SK-N-SH treated with all-trans-retinoic acid at 6 μM for 48 hours (cell line): ENCODE results near the gene MRPS35.

Experiments
- ATAC-seq: fragments of 200-7000 bp; cut with Tn5 transposase; 3 replicates; pipeline ENCODE4 v1.9.1; 2020; ENCODE audit warnings: mild to moderate bottlenecking, moderate library complexity
- ARNTL ChIP-seq: fragments of 450-650 bp; formaldehyde crosslinking; IDR thresholded peaks from 2 replicates; pipeline ENCODE4 v1.5.0; 2020; ENCODE audit warnings: low read depth, mild to moderate bottlenecking, moderate library complexity, borderline replicate concordance
- BACH2 ChIP-seq: fragments of 250-450 bp; sonication (Bioruptor Pico); IDR thresholded peaks from 2 replicates; pipeline ENCODE4 v1.9.0; 2021; ENCODE audit warnings: mild to moderate bottlenecking, borderline replicate concordance
- CREB5 ChIP-seq: fragments of 250-450 bp; sonication (Bioruptor Pico); IDR thresholded peaks from 2 replicates; pipeline ENCODE4 v1.5.1; 2020; ENCODE audit warnings: low read depth, mild to moderate bottlenecking, moderate library complexity
- CSDC2 ChIP-seq: fragments of 250-450 bp; sonication (Bioruptor Pico); IDR thresholded peaks from 2 replicates; pipeline ENCODE4 v1.5.0; 2020; ENCODE audit warnings: mild to moderate bottlenecking, moderate library complexity
- CSRNP3 ChIP-seq: fragments of 250-450 bp; sonication (Bioruptor Pico); IDR thresholded peaks from 2 replicates; pipeline ENCODE4 v1.5.1; 2021; ENCODE audit warnings: mild to moderate bottlenecking, moderate library complexity
- ESRRG ChIP-seq: fragments of 250-450 bp; sonication (Bioruptor Pico); IDR thresholded peaks from 2 replicates; pipeline ENCODE4 v1.6.1; 2021; ENCODE audit warnings: mild to moderate bottlenecking
- GLIS3 ChIP-seq: fragments of 250-450 bp; sonication (Bioruptor Pico); IDR thresholded peaks from 2 replicates; pipeline ENCODE4 v1.5.0; 2020; ENCODE audit warnings: mild to moderate bottlenecking, moderate library complexity
- ISL1 ChIP-seq: fragments of 250-450 bp; sonication (Bioruptor Pico); IDR thresholded peaks from 2 replicates; pipeline ENCODE4 v2.1.2; 2022; ENCODE audit warnings: mild to moderate bottlenecking, moderate library complexity
- OSR1 ChIP-seq: fragments of 250-450 bp; sonication (Bioruptor Pico); IDR thresholded peaks from 2 replicates; pipeline ENCODE4 v1.8.0; 2022; ENCODE audit warnings: moderate library complexity, mild to moderate bottlenecking, inconsistent platforms
- PATZ1 ChIP-seq: fragments of 250-450 bp; sonication (Bioruptor Pico); IDR thresholded peaks from 2 replicates; pipeline ENCODE4 v1.8.0; 2020; ENCODE audit warnings: mild to moderate bottlenecking, moderate library complexity, borderline replicate concordance
- POU6F1 ChIP-seq: fragments of 250-450 bp; sonication (Bioruptor Pico); IDR thresholded peaks from 2 replicates; pipeline ENCODE4 v1.8.0; 2021; ENCODE audit warnings: low read depth, mild to moderate bottlenecking, moderate library complexity, borderline replicate concordance
- RARB ChIP-seq: fragments of 250-450 bp; sonication (Bioruptor Pico); IDR thresholded peaks from 2 replicates; pipeline ENCODE4 v1.8.0; 2021; ENCODE audit warnings: mild to moderate bottlenecking, moderate library complexity
- SNAI2 ChIP-seq: fragments of 250-450 bp; sonication (Bioruptor Pico); IDR thresholded peaks from 2 replicates; pipeline ENCODE4 v1.5.0; 2020; ENCODE audit warnings: mild to moderate bottlenecking, moderate library complexity
- TCF4 ChIP-seq: fragments of 250-450 bp; sonication (Bioruptor Pico); IDR thresholded peaks from 2 replicates; pipeline ENCODE4 v1.8.0; 2021; ENCODE audit warnings: mild to moderate bottlenecking, moderate library complexity, borderline replicate concordance
- TOX ChIP-seq: fragments of 250-450 bp; sonication (Bioruptor Pico); IDR thresholded peaks from 2 replicates; pipeline ENCODE4 v1.8.0; 2021; ENCODE audit warnings: mild to moderate bottlenecking, moderate library complexity, borderline replicate concordance
- TSHZ2 ChIP-seq: fragments of 250-450 bp; sonication (Bioruptor Pico); IDR thresholded peaks from 2 replicates; pipeline ENCODE4 v1.5.0; 2020; ENCODE audit warnings: mild to moderate bottlenecking, moderate library complexity
- ZFP30 ChIP-seq: fragments of 450-650 bp; formaldehyde crosslinking; IDR thresholded peaks from 2 replicates; pipeline ENCODE4 v1.5.0; 2022; ENCODE audit warnings: mild to moderate bottlenecking, moderate library complexity
- ZNF8 ChIP-seq: fragments of 450-650 bp; formaldehyde crosslinking; IDR thresholded peaks from 2 replicates; pipeline ENCODE4 v1.5.0; 2020; ENCODE audit warnings: mild to moderate bottlenecking, moderate library complexity

Gene MRPS35

GRCh38 chr12:27772328-27773049 is 61.9 kb downstream of the MRPS35 start:
- ATAC-seq: peak; percentile 33
- no peak for TF ChIP-seq CREB5 (CRISPR knock-in tag)
- TF ChIP-seq ZNF8: no peak
- TF ChIP-seq SNAI2 (CRISPR knock-in tag): no peak
- TF ChIP-seq PATZ1 (CRISPR knock-in tag): no peak
- no peak for TF ChIP-seq TOX (CRISPR knock-in tag)
- no peak for TF ChIP-seq CSDC2 (CRISPR knock-in tag)
- TF ChIP-seq CSRNP3 (CRISPR knock-in tag): no peak
- no peak for TF ChIP-seq TCF4 (CRISPR knock-in tag)
- TF ChIP-seq ARNTL (CRISPR knock-in tag): no peak
- no peak for TF ChIP-seq TSHZ2 (CRISPR knock-in tag)
- no peak for TF ChIP-seq ISL1 (CRISPR knock-in tag)

- TF ChIP-seq POU6F1 (CRISPR knock-in tag): no peak
- no peak for TF ChIP-seq TSHZ2 (CRISPR knock-in tag)
- TF ChIP-seq OSR1: no peak
- no peak for TF ChIP-seq ZFP30 (CRISPR knock-in tag)
- no peak for TF ChIP-seq BACH2 (CRISPR knock-in tag)
- no peak for TF ChIP-seq GLIS3 (CRISPR knock-in tag)
- TF ChIP-seq ZNF8: no peak
- no peak for TF ChIP-seq ESRRG (CRISPR knock-in tag)
- no peak for TF ChIP-seq PATZ1 (CRISPR knock-in tag)
- TF ChIP-seq RARB (CRISPR knock-in tag): no peak
- no peak for TF ChIP-seq CSDC2 (CRISPR knock-in tag)
- TF ChIP-seq ISL1 (CRISPR knock-in tag): no peak
- no peak for TF ChIP-seq TOX (CRISPR knock-in tag)
- no peak for ATAC-seq
Measured at GRCh38 chr12:27777141-27777540, 66.5 kb downstream of the MRPS35 start.
